NB4 (cell line): Measurements from ENCODE around the gene PNKP.

ENCODE experiments used
- POLR2A ChIP-seq: IDR thresholded peaks from 2 replicates; pipeline ENCODE4 v1.6.1; 2011; ENCODE audit warnings: mild to moderate bottlenecking; ENCODE audit not compliant: insufficient read length; ENCODE audit errors: extremely low read depth
- TF ChIP-seq, protein P1 (sequence below): IDR thresholded peaks from 2 replicates; pipeline ENCODE4 v1.6.1; 2011; ENCODE audit warnings: low read depth, low read length

DNA sequence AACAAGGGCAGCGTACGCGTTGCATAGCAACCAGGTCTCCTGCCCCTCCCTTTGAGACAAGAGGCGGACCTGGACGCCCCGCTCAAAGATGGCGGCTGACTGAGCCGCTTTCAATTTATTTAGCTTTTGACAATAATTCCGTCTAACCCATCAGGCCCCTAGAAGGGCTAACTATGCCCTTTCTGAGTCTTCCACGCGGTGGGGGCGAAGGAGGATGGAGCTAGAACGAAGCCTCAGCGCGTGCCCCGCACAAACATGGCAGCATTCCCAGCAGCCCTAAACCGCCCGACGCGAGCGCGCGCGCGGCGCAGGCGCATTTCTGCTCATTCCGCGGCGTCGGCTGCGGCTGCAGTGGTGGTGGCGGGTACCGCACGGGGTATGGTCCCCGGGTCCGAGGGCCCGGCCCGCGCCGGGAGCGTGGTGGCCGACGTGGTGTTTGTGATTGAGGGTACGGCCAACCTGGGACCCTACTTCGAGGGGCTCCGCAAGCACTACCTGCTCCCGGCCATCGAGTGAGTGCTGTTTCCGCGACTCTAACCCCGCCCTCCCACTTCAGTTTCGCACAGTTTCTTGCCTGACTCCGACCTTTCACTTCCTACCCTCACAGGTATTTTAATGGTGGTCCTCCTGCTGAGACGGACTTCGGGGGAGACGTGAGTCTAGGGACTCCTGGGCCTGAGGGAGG is 49.3 kb downstream of the PNKP start, which contains the start of gene MED25:
- TF ChIP-seq POLR2A = peak; percentile 78
- TF ChIP-seq, protein P1, sequence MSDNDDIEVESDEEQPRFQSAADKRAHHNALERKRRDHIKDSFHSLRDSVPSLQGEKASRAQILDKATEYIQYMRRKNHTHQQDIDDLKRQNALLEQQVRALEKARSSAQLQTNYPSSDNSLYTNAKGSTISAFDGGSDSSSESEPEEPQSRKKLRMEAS = peak; percentile 61
